MM.1S (cell line): ENCODE data around the gene ARHGAP12.
A peak's percentile ranks its signal among the peaks of the same experiment; 100 is the strongest.

Source experiments
- DNase-seq: peaks from one replicate; pipeline ENCODE4 v3.0.0-alpha.2; 2015
- H2AFZ ChIP-seq: fragments of 300-600 bp; sonication (generic); 2 replicates; pipeline ENCODE4 v1.6.0; 2016; ENCODE audit warnings: antibody characterized with exemption, low read length
- H3F3A ChIP-seq: fragments of 300-600 bp; sonication (generic); 2 replicates; pipeline ENCODE4 v1.6.1; 2016; ENCODE audit warnings: mild to moderate bottlenecking, antibody characterized with exemption, low read length, moderate library complexity, mixed read lengths; ENCODE audit not compliant: insufficient read depth
- H3K27ac ChIP-seq: fragments of 300-600 bp; sonication (generic); 2 replicates; pipeline ENCODE4 v1.5.1; 2016; ENCODE audit warnings: mild to moderate bottlenecking, low read length
- H3K27me3 ChIP-seq: fragments of 300-600 bp; sonication (generic); replicated peaks from 2 replicates; pipeline ENCODE4 v1.6.0; 2016; ENCODE audit warnings: low read length; ENCODE audit not compliant: insufficient read depth
- H3K36me3 ChIP-seq: fragments of 300-600 bp; sonication (generic); replicated peaks from 2 replicates; pipeline ENCODE4 v1.6.1; 2016; ENCODE audit warnings: mild to moderate bottlenecking, low read length, mixed read lengths; ENCODE audit not compliant: insufficient read depth
- H3K4me1 ChIP-seq: fragments of 300-600 bp; sonication (generic); 2 replicates; pipeline ENCODE4 v1.6.1; 2016; ENCODE audit warnings: low read length, mixed read lengths
- H3K4me2 ChIP-seq: fragments of 300-600 bp; sonication (generic); 2 replicates; pipeline ENCODE4 v1.6.0; 2016; ENCODE audit warnings: low read depth, low read length
- H3K4me3 ChIP-seq: fragments of 300-600 bp; sonication (generic); 2 replicates; pipeline ENCODE4 v1.5.1; 2016; ENCODE audit warnings: low read length, mixed read lengths
- H3K79me2 ChIP-seq: fragments of 300-600 bp; sonication (generic); 2 replicates; pipeline ENCODE4 v1.6.1; 2016; ENCODE audit warnings: mixed run types, low read length, mixed read lengths
- H3K9ac ChIP-seq: fragments of 300-600 bp; sonication (generic); 2 replicates; pipeline ENCODE4 v1.6.1; 2016; ENCODE audit warnings: low read length, mixed read lengths
- H3K9me2 ChIP-seq: fragments of 300-600 bp; sonication (generic); replicated peaks from 2 replicates; pipeline ENCODE4 v1.6.1; 2016; ENCODE audit warnings: mild to moderate bottlenecking, low read length, mixed read lengths; ENCODE audit not compliant: insufficient read depth
- H3K9me3 ChIP-seq: fragments of 300-600 bp; sonication (generic); replicated peaks from 2 replicates; pipeline ENCODE4 v1.6.1; 2016; ENCODE audit warnings: mild to moderate bottlenecking, low read length, mixed read lengths; ENCODE audit not compliant: insufficient read depth
- H4K20me1 ChIP-seq: fragments of 300-600 bp; sonication (generic); 2 replicates; pipeline ENCODE4 v1.6.1; 2016; ENCODE audit warnings: mild to moderate bottlenecking, low read length, moderate library complexity, mixed read lengths; ENCODE audit not compliant: insufficient read depth
- EZH2 ChIP-seq: fragments of 300-600 bp; sonication (generic); optimal IDR thresholded peaks from 2 replicates; pipeline ENCODE3; 2017; ENCODE audit warnings: low read depth, mild to moderate bottlenecking, antibody characterized with exemption, low read length, mixed read lengths
- EZH2phosphoT487 ChIP-seq: fragments of 300-600 bp; sonication (generic); IDR thresholded peaks from 2 replicates; pipeline ENCODE4 v1.6.1; 2018; ENCODE audit warnings: antibody characterized with exemption, low read length
- TF ChIP-seq, protein P1 (sequence below): fragments of 300-600 bp; sonication (generic); IDR thresholded peaks from 2 replicates; pipeline ENCODE4 v1.5.1; 2016; ENCODE audit warnings: antibody characterized with exemption, low read length, mixed read lengths

Gene ARHGAP12

DNA sequence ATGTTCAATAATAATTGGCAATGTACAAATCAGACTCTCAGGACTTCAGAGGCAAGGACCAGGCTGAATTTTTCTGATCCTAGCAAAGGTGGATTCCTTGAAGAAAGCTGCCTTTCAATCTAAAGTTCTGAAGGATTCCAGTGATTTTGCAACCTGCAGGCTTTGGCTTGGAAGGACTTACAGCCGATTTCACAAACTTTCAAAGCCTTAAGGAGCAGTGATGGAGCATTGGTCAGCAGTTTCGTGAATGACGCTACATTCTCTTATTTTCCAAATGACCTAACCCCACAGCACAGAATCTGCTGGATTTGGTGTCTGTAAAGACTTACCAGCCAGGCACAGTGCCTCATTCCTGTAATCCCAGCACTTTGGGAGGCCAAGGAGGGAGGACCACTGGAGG is 167.5 kb downstream of the ARHGAP12 start:
- no peak overlapping the region for H3K4me3 ChIP-seq
- no peaks in the 10 kb centered on the region for H3K9me3 ChIP-seq
- no peak for DNase-seq
- no peaks in the 10 kb centered on the region for H3K27me3 ChIP-seq
- H3K36me3 ChIP-seq = no peaks in the 10 kb centered on the region
- no peak overlapping the region for H3K9ac ChIP-seq
- H3K79me2 ChIP-seq = no peaks in the 10 kb centered on the region
- peaks cover 4% of the 10 kb centered on the region; the same call in 1 of the 2 replicates for H3F3A ChIP-seq
- no peak overlapping the region for H3K27ac ChIP-seq
- peaks cover 11% of the 10 kb centered on the region; the same call in 1 of the 2 replicates for H3K4me1 ChIP-seq
- H2AFZ ChIP-seq = 0 out of 2 replicates have a peak overlapping the region, but pooled peaks have one; percentile 80
- no peak overlapping the region for H3K4me2 ChIP-seq
- TF ChIP-seq EZH2phosphoT487 (no peak), EZH2 (no peak)
- TF ChIP-seq, protein P1, sequence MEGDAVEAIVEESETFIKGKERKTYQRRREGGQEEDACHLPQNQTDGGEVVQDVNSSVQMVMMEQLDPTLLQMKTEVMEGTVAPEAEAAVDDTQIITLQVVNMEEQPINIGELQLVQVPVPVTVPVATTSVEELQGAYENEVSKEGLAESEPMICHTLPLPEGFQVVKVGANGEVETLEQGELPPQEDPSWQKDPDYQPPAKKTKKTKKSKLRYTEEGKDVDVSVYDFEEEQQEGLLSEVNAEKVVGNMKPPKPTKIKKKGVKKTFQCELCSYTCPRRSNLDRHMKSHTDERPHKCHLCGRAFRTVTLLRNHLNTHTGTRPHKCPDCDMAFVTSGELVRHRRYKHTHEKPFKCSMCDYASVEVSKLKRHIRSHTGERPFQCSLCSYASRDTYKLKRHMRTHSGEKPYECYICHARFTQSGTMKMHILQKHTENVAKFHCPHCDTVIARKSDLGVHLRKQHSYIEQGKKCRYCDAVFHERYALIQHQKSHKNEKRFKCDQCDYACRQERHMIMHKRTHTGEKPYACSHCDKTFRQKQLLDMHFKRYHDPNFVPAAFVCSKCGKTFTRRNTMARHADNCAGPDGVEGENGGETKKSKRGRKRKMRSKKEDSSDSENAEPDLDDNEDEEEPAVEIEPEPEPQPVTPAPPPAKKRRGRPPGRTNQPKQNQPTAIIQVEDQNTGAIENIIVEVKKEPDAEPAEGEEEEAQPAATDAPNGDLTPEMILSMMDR = no peak
- no peaks in the 10 kb centered on the region for H4K20me1 ChIP-seq
- H3K9me2 ChIP-seq = no peaks in the 10 kb centered on the region

DNA sequence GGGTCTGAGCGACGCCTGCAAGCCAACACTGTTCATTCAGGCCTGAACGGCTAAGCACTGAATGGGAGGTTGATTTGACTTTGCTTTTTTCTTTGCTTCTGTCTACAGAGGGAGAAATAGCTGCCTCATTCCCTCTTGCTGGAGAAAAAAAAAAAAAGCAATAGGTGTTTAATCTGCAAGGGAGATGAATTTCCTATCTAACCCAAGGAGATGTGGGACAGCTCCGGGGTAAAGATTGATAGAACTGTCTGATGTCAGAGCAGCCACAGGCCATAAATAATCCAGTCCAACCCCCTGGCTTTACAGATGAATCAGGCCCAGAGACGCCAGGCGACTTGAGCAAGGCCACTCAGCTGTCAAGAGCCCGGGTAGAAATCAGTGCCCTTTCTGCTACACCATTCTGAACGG is 168.0 kb downstream of the ARHGAP12 start:
- Histone ChIP-seq H2AFZ (peak overlapping the region; percentile 80), H3K9me2 (no peaks in the 10 kb centered on the region), H3K79me2 (no peaks in the 10 kb centered on the region), H3K9ac (peak overlapping the region; percentile 21; the same call in 1 of the 2 replicates), H3K27ac (no peak overlapping the region), H3K4me1 (peaks cover 11% of the 10 kb centered on the region; the same call in 1 of the 2 replicates), H4K20me1 (no peaks in the 10 kb centered on the region), H3K36me3 (no peaks in the 10 kb centered on the region), H3F3A (peaks cover 4% of the 10 kb centered on the region; the same call in 1 of the 2 replicates), H3K27me3 (no peaks in the 10 kb centered on the region), H3K9me3 (no peaks in the 10 kb centered on the region), H3K4me2 (peak overlapping the region; percentile 71), H3K4me3 (peak overlapping the region; percentile 55)
- TF ChIP-seq, protein P1 = no peak
- TF ChIP-seq EZH2 (no peak), EZH2phosphoT487 (no peak)
- no peak for DNase-seq

DNA sequence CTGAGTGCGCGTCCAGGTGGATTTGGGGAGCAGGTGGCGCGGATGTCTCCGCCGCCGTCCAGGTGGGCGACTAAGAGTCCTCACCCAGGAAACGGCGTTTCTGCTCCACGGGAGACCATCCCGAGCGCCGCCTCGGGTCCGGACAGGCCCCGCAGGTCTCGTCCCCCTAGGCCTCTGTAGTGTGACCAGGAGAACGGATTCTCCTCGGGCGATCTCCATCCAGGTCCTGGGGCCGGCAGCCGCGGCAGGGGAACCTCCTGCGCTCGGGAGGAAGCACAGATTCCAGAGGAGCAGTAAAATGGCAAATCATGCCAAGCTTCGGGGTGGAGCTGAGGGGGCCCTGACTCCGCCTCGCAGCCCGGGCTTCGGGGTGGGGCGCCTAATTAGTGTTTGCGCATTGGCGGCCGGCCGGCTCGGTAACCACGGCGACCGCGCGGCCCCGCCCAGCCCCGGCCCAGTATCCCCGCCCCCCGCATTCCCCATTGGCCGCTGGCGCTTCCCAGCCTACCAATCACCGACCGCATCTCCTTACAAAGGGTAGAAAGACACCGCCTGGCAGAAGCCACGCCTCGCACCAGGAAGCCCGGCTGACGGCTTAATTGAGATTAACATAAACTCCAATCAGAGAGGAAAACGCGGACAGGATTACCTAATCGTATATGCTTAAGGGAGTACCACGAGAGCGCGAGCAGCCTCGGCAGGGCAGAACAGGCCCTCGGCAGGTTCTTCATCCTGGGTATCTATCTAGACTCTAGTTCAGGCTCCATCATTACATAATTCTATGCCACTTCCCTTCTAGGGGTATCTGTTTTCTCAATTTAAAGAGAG is 168.6 kb downstream of the ARHGAP12 start:
- Histone ChIP-seq H3K4me3 (peak overlapping the region; percentile 98), H3K9ac (peak overlapping the region; percentile 96), H3K36me3 (no peaks in the 10 kb centered on the region), H3K9me3 (no peaks in the 10 kb centered on the region), H3K27me3 (no peaks in the 10 kb centered on the region), H3F3A (peaks cover 4% of the 10 kb centered on the region; the same call in 1 of the 2 replicates), H4K20me1 (no peaks in the 10 kb centered on the region), H3K4me1 (peaks cover 11% of the 10 kb centered on the region; the same call in 1 of the 2 replicates), H3K79me2 (no peaks in the 10 kb centered on the region), H3K9me2 (no peaks in the 10 kb centered on the region), H3K27ac (peak overlapping the region; percentile 38; the same call in 1 of the 2 replicates), H2AFZ (peak overlapping the region; percentile 99), H3K4me2 (peak overlapping the region; percentile 79)
- TF ChIP-seq, protein P1 = no peak
- TF ChIP-seq EZH2phosphoT487 (no peak), EZH2 (no peak)
- peak; percentile 98 for DNase-seq
